GM23338 (cell line): Measurements from ENCODE around the gene REPIN1.

Experiments
- CREB1 ChIP-seq: fragments of 250-450 bp; sonication (Bioruptor Pico); IDR thresholded peaks from 2 replicates; pipeline ENCODE4 v1.5.0; 2020; ENCODE audit warnings: low read depth, mild to moderate bottlenecking, moderate library complexity
- EZH2 ChIP-seq: fragments of 200-600 bp; sonication (generic); IDR thresholded peaks from one replicate; pipeline ENCODE4 v1.8.0; 2017; ENCODE audit warnings: antibody characterized with exemption, mild to moderate bottlenecking, low read depth; ENCODE audit not compliant: unreplicated experiment
- EZH2phosphoT487 ChIP-seq: fragments of 200-600 bp; sonication (generic); IDR thresholded peaks from one replicate; pipeline ENCODE4 v1.8.1; 2018; ENCODE audit warnings: antibody characterized with exemption; ENCODE audit not compliant: unreplicated experiment
- JUNB ChIP-seq: IDR thresholded peaks from one replicate; pipeline ENCODE4 v1.6.1; 2016; ENCODE audit warnings: antibody characterized with exemption; ENCODE audit not compliant: unreplicated experiment
- NANOG ChIP-seq: IDR thresholded peaks from 2 replicates; pipeline ENCODE4 v1.6.1; 2016; ENCODE audit warnings: antibody characterized with exemption, borderline replicate concordance
- POLR2AphosphoS5 ChIP-seq: IDR thresholded peaks from 2 replicates; pipeline ENCODE4 v1.6.1; 2016; ENCODE audit warnings: antibody characterized with exemption, low read depth
- STAT1 ChIP-seq: IDR thresholded peaks from one replicate; pipeline ENCODE4 v1.6.1; 2016; ENCODE audit warnings: antibody characterized with exemption; ENCODE audit not compliant: unreplicated experiment
- ZNF331 ChIP-seq: fragments of 250-450 bp; sonication (Bioruptor Pico); IDR thresholded peaks from 2 replicates; pipeline ENCODE4 v1.5.0; 2020; ENCODE audit warnings: low read depth, mild to moderate bottlenecking, moderate library complexity
- TF ChIP-seq, protein P1 (sequence below), 2 experiments: fragments of 200-600 bp in 1 of 2; sonication (generic) in 1 of 2; conservative IDR thresholded peaks; 2 replicates each; pipeline versions ENCODE4 v1.5.1 to v1.6.1; 2016 to 2017; ENCODE audit warnings: antibody characterized with exemption in 2 of 2, low read depth in 2 of 2, mild to moderate bottlenecking in 2 of 2, moderate library complexity in 1 of 2
- TF ChIP-seq, protein P2 (sequence below): IDR thresholded peaks from one replicate; pipeline ENCODE4 v1.6.1; 2018; ENCODE audit warnings: antibody characterized with exemption; ENCODE audit not compliant: unreplicated experiment
- TF ChIP-seq, protein P3 (sequence below): IDR thresholded peaks from 2 replicates; pipeline ENCODE4 v1.6.1; 2016; ENCODE audit warnings: antibody characterized with exemption
- TF ChIP-seq, protein P4 (sequence below): fragments of 250-450 bp; sonication (Bioruptor Pico); IDR thresholded peaks from 2 replicates; pipeline ENCODE4 v1.5.0; 2020; ENCODE audit warnings: mild to moderate bottlenecking, moderate library complexity

DNA sequence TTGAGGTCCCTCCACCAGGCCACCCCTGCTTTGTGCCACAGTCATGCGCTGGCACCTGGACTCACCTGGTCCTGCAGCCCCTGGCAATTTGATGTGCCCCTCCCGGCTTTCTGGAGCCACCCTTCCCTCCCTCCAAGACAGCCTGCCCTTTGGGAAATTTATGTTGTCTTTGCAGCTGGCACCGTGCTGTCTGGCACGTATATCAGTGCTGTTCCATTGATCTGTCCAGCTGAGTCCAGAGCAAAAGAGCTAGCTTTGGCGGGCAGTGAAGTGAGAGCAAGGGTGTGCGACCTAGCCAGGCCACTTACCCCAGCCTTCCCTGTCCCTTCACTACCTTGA is 32.9 kb upstream of the REPIN1 start:
- TF ChIP-seq, protein P1, sequence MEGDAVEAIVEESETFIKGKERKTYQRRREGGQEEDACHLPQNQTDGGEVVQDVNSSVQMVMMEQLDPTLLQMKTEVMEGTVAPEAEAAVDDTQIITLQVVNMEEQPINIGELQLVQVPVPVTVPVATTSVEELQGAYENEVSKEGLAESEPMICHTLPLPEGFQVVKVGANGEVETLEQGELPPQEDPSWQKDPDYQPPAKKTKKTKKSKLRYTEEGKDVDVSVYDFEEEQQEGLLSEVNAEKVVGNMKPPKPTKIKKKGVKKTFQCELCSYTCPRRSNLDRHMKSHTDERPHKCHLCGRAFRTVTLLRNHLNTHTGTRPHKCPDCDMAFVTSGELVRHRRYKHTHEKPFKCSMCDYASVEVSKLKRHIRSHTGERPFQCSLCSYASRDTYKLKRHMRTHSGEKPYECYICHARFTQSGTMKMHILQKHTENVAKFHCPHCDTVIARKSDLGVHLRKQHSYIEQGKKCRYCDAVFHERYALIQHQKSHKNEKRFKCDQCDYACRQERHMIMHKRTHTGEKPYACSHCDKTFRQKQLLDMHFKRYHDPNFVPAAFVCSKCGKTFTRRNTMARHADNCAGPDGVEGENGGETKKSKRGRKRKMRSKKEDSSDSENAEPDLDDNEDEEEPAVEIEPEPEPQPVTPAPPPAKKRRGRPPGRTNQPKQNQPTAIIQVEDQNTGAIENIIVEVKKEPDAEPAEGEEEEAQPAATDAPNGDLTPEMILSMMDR (conservative IDR thresholded peaks at IDR 0.05; ENCODE audit: low read depth in 2 of 2), result no peak
- TF ChIP-seq EZH2phosphoT487 (no peak), EZH2 (no peak), POLR2AphosphoS5 (no peak), JUNB (no peak), NANOG (no peak), CREB1 (CRISPR knock-in tag) (no peak), ZNF331 (CRISPR knock-in tag) (no peak), STAT1 (no peak)
- TF ChIP-seq, protein P2, sequence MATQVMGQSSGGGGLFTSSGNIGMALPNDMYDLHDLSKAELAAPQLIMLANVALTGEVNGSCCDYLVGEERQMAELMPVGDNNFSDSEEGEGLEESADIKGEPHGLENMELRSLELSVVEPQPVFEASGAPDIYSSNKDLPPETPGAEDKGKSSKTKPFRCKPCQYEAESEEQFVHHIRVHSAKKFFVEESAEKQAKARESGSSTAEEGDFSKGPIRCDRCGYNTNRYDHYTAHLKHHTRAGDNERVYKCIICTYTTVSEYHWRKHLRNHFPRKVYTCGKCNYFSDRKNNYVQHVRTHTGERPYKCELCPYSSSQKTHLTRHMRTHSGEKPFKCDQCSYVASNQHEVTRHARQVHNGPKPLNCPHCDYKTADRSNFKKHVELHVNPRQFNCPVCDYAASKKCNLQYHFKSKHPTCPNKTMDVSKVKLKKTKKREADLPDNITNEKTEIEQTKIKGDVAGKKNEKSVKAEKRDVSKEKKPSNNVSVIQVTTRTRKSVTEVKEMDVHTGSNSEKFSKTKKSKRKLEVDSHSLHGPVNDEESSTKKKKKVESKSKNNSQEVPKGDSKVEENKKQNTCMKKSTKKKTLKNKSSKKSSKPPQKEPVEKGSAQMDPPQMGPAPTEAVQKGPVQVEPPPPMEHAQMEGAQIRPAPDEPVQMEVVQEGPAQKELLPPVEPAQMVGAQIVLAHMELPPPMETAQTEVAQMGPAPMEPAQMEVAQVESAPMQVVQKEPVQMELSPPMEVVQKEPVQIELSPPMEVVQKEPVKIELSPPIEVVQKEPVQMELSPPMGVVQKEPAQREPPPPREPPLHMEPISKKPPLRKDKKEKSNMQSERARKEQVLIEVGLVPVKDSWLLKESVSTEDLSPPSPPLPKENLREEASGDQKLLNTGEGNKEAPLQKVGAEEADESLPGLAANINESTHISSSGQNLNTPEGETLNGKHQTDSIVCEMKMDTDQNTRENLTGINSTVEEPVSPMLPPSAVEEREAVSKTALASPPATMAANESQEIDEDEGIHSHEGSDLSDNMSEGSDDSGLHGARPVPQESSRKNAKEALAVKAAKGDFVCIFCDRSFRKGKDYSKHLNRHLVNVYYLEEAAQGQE, result no peak
- TF ChIP-seq, protein P3, sequence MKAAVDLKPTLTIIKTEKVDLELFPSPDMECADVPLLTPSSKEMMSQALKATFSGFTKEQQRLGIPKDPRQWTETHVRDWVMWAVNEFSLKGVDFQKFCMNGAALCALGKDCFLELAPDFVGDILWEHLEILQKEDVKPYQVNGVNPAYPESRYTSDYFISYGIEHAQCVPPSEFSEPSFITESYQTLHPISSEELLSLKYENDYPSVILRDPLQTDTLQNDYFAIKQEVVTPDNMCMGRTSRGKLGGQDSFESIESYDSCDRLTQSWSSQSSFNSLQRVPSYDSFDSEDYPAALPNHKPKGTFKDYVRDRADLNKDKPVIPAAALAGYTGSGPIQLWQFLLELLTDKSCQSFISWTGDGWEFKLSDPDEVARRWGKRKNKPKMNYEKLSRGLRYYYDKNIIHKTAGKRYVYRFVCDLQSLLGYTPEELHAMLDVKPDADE, result no peak
- TF ChIP-seq, protein P4, sequence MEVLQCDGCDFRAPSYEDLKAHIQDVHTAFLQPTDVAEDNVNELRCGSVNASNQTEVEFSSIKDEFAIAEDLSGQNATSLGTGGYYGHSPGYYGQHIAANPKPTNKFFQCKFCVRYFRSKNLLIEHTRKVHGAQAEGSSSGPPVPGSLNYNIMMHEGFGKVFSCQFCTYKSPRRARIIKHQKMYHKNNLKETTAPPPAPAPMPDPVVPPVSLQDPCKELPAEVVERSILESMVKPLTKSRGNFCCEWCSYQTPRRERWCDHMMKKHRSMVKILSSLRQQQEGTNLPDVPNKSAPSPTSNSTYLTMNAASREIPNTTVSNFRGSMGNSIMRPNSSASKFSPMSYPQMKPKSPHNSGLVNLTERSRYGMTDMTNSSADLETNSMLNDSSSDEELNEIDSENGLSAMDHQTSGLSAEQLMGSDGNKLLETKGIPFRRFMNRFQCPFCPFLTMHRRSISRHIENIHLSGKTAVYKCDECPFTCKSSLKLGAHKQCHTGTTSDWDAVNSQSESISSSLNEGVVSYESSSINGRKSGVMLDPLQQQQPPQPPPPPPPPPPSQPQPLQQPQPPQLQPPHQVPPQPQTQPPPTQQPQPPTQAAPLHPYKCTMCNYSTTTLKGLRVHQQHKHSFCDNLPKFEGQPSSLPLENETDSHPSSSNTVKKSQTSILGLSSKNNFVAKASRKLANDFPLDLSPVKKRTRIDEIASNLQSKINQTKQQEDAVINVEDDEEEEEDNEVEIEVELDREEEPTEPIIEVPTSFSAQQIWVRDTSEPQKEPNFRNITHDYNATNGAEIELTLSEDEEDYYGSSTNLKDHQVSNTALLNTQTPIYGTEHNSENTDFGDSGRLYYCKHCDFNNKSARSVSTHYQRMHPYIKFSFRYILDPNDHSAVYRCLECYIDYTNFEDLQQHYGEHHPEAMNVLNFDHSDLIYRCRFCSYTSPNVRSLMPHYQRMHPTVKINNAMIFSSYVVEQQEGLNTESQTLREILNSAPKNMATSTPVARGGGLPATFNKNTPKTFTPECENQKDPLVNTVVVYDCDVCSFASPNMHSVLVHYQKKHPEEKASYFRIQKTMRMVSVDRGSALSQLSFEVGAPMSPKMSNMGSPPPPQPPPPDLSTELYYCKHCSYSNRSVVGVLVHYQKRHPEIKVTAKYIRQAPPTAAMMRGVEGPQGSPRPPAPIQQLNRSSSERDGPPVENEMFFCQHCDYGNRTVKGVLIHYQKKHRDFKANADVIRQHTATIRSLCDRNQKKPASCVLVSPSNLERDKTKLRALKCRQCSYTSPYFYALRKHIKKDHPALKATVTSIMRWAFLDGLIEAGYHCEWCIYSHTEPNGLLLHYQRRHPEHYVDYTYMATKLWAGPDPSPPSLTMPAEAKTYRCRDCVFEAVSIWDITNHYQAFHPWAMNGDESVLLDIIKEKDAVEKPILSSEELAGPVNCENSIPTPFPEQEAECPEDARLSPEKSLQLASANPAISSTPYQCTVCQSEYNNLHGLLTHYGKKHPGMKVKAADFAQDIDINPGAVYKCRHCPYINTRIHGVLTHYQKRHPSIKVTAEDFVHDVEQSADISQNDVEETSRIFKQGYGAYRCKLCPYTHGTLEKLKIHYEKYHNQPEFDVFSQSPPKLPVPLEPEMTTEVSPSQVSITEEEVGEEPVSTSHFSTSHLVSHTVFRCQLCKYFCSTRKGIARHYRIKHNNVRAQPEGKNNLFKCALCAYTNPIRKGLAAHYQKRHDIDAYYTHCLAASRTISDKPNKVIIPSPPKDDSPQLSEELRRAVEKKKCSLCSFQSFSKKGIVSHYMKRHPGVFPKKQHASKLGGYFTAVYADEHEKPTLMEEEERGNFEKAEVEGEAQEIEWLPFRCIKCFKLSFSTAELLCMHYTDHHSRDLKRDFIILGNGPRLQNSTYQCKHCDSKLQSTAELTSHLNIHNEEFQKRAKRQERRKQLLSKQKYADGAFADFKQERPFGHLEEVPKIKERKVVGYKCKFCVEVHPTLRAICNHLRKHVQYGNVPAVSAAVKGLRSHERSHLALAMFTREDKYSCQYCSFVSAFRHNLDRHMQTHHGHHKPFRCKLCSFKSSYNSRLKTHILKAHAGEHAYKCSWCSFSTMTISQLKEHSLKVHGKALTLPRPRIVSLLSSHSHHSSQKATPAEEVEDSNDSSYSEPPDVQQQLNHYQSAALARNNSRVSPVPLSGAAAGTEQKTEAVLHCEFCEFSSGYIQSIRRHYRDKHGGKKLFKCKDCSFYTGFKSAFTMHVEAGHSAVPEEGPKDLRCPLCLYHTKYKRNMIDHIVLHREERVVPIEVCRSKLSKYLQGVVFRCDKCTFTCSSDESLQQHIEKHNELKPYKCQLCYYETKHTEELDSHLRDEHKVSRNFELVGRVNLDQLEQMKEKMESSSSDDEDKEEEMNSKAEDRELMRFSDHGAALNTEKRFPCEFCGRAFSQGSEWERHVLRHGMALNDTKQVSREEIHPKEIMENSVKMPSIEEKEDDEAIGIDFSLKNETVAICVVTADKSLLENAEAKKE (CRISPR knock-in tag), result no peak
